Measurements from ENCODE around the gene TM2D3.

The TM2D3 gene

GRCh38 chr15:101675015-101675414, 22.8 kb upstream of the TM2D3 start:
- no peak overlapping the region for H3K4me3 ChIP-seq (replicated peaks; ENCODE audit: low read depth, low read length)
- DNase-seq (ENCODE audit: low read depth) = peak; percentile 64
- no peak for TF ChIP-seq CTCF (IDR thresholded peaks at IDR 0.05; ENCODE audit: low read length, missing control alignments)

GRCh38 chr15:101672298-101672697, 20.1 kb upstream of the TM2D3 start:
- TF ChIP-seq CTCF (IDR thresholded peaks at IDR 0.05; ENCODE audit: low read length, missing control alignments) = no peak
- DNase-seq (ENCODE audit: low read depth) = peak; percentile 18

GRCh38 chr15:101669744-101670143, 17.6 kb upstream of the TM2D3 start:
- no peak overlapping the region for H3K4me3 ChIP-seq (replicated peaks; ENCODE audit: low read depth, low read length)
- peak; percentile 79 for DNase-seq (ENCODE audit: low read depth)
- no peak for TF ChIP-seq CTCF (IDR thresholded peaks at IDR 0.05; ENCODE audit: low read length, missing control alignments)

More at GRCh38 chr15:101672298-101672697, 20.1 kb upstream of the TM2D3 start:
- H3K4me3 ChIP-seq (replicated peaks; ENCODE audit: low read depth, low read length) = no peak overlapping the region

DNA sequence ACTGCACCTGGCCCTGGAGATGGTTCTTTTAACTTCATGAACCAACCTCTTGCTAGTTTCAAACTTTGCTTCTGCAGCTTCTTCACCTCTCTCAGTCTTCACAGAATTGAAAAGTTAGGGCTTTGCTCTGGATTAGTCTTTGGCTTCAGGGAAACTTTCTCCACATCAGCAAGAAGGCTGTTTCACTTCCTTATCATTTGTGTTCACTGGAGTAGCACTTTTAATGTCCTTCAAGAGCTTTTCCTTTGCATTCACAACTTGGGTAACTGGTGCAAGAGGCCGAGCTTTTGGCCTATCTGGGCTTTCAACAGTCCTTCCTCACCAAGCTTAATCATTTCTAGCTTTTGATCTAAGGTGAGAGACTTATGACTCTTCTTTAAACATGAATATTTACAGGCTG, 15.7 kb upstream of the TM2D3 start:
- TF ChIP-seq CTCF (IDR thresholded peaks at IDR 0.05; ENCODE audit: low read length, missing control alignments) = no peak
- no peak overlapping the region for H3K4me3 ChIP-seq (replicated peaks; ENCODE audit: low read depth, low read length)
- DNase-seq (ENCODE audit: low read depth) = no peak

GRCh38 chr15:101664303-101664913, 12.2 kb upstream of the TM2D3 start:
- TF ChIP-seq CTCF (IDR thresholded peaks at IDR 0.05; ENCODE audit: low read length, missing control alignments) = peak; percentile 28
- no peak overlapping the region for H3K4me3 ChIP-seq (replicated peaks; ENCODE audit: low read depth, low read length)
- DNase-seq (ENCODE audit: low read depth) = no peak

DNA sequence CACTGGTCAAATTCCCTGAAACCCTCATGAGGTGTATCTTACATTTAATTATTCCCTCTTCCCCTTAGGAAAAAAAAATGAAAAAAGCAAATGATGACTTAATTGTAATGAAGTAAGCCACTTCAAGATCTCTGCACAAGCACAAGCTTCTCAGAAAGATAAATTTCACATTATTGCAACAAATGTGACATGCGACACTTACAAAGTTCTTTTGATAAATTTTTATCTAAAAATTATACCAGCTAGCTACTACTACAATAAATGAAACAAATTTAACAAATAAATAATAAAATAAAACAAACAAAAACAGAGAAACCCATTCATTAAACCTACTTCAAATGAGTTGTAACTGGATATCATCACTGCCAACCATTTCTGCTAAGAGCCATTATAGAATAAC, 10.0 kb upstream of the TM2D3 start:
- H3K4me3 ChIP-seq (replicated peaks; ENCODE audit: low read depth, low read length) = no peak overlapping the region
- no peak for TF ChIP-seq CTCF (IDR thresholded peaks at IDR 0.05; ENCODE audit: low read length, missing control alignments)
- no peak for DNase-seq (ENCODE audit: low read depth)

DNA sequence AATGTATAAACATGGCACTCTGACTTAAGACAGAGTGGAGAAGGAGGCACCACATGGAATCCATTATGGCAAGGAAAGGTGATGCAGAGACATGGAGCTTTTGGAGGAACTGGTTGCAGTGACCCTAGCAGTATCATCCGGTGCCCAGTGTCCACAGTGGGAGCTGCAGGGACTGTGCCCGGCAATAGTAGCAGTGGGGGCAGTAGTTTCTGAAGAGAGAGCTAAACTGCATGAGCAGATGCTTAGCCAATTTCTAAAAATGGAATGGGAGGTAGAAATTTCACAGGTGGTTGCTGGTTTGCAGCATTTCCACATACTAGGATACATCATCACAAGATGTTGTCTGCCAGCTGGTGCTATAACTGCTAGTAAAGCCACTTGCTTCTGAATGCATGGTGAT, 7.8 kb upstream of the TM2D3 start:
- no peak for TF ChIP-seq CTCF (IDR thresholded peaks at IDR 0.05; ENCODE audit: low read length, missing control alignments)
- H3K4me3 ChIP-seq (replicated peaks; ENCODE audit: low read depth, low read length) = no peak overlapping the region
- no peak for DNase-seq (ENCODE audit: low read depth)
